VCaP (cell line): ENCODE data around the gene GTF2IRD1.

Source experiments
- H3K27ac ChIP-seq: fragments of 450-650 bp; 2 replicates; pipeline ENCODE4 v1.5.1; 2017
- CTCF ChIP-seq: fragments of 450-650 bp; conservative IDR thresholded peaks from 2 replicates; pipeline ENCODE4 v1.5.1; 2017; ENCODE audit warnings: mild to moderate bottlenecking, moderate library complexity

The GTF2IRD1 gene

GRCh38 chr7:74590813-74591212 is 137.1 kb downstream of the GTF2IRD1 start:
- TF ChIP-seq CTCF: no peak
- H3K27ac ChIP-seq: no peak overlapping the region

- H3K27ac ChIP-seq: no peak overlapping the region
These were observed 144.9 kb downstream of the GTF2IRD1 start for GRCh38 chr7:74598558-74598957.

GRCh38 chr7:74599244-74599643 is 145.5 kb downstream of the GTF2IRD1 start:
- H3K27ac ChIP-seq: no peak overlapping the region
- TF ChIP-seq CTCF: no peak

More at GRCh38 chr7:74598558-74598957, 144.9 kb downstream of the GTF2IRD1 start:
- no peak for TF ChIP-seq CTCF

- no peak overlapping the region for H3K27ac ChIP-seq
- no peak for TF ChIP-seq CTCF
These were observed 150.8 kb downstream of the GTF2IRD1 start for GRCh38 chr7:74604326-74605020.

- peak; percentile 24; the same call in 1 of the 2 replicates for TF ChIP-seq CTCF
- H3K27ac ChIP-seq: peak overlapping the region; percentile 71
These were observed 152.6 kb downstream of the GTF2IRD1 start for GRCh38 chr7:74606101-74606908.

GRCh38 chr7:74606909-74607510 is 153.3 kb downstream of the GTF2IRD1 start:
- no peak for TF ChIP-seq CTCF
- H3K27ac ChIP-seq: peak overlapping the region; percentile 71

- peak overlapping the region; percentile 16; the same call in 1 of the 2 replicates for H3K27ac ChIP-seq
- TF ChIP-seq CTCF: no peak
These were observed 158.5 kb downstream of the GTF2IRD1 start for GRCh38 chr7:74612015-74612829.
